GM04504 (cell line): ENCODE data around the gene SCFD2.
"Not testable (repeated sequence)": the region's sequence is repeated elsewhere in the genome, so short reads cannot be mapped to it uniquely, and the experiment has no call there.

Experiments used
- DNase-seq: peaks from one replicate; pipeline ENCODE4 v3.0.0-alpha.2; 2012; ENCODE audit warnings: low read depth

The SCFD2 gene

GRCh38 chr4:53139256-53139655 is 226.6 kb downstream of the SCFD2 start:
- DNase-seq = not testable (repeated sequence)

DNA sequence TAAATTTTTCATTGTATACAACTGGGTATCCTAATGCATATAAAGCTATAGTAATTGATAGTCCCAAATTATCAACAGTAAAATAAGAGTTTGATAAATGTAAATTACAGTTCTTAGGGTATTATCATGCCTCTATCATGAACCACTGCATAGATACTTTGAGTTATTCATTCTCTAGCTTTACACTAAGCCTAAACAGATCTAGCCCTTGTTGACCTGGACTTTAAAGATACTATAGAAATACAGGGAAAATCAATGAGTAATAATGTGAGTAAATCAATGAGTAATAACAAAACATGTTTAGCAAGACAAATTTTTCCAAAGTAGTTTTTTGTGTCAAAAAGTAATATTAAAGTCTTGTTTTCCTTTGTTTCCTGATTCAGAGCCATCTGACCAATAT is 228.4 kb downstream of the SCFD2 start:
- no peak for DNase-seq

DNA sequence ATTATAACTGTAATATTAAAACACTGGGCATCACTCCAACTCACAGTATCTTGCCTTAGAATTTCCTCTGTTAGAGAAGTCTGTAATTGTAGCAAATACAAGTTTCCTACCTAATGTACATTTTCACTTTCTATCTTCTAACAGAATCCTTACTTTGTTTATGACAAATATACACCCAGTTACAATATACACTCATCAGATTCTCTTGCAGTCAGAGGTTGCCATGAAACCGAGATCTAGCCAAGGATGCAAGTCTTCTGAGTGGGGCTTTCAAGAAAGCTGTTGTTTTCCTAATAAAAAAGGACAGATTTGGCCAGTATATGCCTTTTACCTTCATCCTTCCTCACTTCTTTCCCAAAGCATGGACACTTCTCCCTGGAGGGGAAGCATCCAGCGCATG is 228.9 kb downstream of the SCFD2 start:
- DNase-seq = no peak

GRCh38 chr4:53132132-53132891 is 233.5 kb downstream of the SCFD2 start:
- DNase-seq = no peak

- no peak for DNase-seq
These were observed 234.3 kb downstream of the SCFD2 start for GRCh38 chr4:53131562-53131925.

DNA sequence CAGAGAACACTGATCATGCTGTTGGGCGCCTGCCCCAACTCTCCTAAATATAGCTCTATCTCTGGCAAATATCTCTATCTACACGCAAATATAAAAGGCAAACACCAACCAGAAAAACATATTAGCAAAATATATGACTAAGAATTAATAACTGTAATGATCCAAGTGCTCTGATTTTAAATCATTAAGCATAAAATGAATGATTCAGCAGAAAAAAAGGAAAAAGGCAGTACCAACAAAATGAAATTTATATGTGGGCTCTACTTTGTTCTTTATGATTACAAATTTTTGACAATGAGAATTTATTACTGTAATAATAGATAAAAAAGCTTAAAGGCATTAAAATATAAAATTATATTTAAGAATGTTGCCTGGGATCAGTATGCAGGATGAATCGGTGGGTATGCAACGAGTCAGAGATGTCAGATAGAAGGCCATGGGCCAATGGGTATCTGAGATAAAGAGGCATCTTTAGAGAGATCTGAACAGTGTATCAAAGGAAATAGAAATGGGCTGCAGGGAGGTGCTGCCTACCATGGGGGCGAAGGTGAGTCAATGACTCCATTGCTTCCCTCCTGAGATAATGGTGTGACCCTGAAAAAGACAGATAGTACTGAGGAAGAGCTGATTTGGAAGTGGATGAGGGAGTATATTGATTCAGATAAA is 234.8 kb downstream of the SCFD2 start:
- DNase-seq = no peak

GRCh38 chr4:53128706-53129357 is 237.0 kb downstream of the SCFD2 start:
- peak; percentile 25 for DNase-seq

GRCh38 chr4:53128231-53128630 is 237.6 kb downstream of the SCFD2 start:
- DNase-seq = no peak

- no peak for DNase-seq
These were observed 238.5 kb downstream of the SCFD2 start for GRCh38 chr4:53127365-53127764.

DNA sequence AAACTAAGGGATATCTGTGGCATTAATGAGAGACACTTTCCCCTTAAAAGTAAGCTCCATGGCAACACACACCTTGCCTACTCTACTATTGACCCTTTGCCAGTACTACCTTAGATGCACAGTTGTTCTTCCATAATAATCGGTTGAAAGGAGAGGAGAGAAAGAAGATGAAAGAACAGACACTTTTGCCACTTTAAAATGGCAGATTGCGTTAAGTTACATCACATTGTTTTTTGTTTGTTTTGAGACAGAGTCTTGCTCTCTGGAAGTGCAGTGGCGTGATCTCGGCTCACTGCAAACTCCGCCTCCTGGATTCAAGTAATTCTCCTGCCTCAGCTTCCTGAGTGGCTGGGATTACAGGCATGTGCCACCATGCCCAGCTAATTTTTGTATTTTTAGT is 239.8 kb downstream of the SCFD2 start:
- no peak for DNase-seq

- no peak for DNase-seq
These were observed 242.0 kb downstream of the SCFD2 start for GRCh38 chr4:53123819-53124218.

- no peak for DNase-seq
These were observed 242.7 kb downstream of the SCFD2 start for GRCh38 chr4:53123171-53123570.

DNA sequence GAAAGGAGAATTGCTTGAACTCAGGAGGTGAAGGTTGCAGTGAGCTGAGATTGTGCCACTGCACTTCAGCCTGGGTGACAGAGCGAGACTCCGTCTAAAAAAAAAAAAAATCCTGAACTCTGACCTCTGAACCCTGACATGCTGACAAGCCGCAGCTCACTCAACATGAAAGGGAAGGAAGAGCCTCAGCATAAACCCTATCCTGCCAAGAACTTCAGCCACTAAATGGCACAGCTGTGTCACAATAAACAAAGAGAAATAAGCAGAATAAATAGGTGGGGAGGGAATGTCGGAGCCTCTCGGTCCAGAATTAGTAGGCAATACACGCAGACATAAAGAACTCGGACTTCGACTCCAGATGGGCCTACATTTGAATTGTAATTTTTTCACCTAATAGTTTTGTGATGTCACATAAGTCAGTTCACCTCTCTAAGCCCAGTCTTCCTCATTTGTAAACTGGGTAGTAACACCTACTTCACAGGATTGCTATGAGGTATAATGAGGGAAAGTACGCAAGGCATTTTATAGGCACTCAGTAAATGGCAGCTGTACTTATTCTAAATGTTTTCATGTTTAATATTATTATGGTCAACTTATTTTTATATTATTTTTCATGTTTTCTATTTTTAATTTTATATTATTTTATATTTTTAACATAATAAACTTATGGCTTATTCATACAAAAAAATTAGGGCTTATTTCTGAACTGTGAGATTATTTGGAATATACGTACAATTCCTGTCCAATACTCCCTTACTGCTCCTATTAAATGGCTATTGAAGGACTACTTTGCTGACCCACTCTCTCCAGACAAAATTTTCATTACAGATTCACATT is 243.4 kb downstream of the SCFD2 start:
- no peak for DNase-seq

- DNase-seq = no peak
These were observed 244.5 kb downstream of the SCFD2 start for GRCh38 chr4:53121264-53121865.

DNA sequence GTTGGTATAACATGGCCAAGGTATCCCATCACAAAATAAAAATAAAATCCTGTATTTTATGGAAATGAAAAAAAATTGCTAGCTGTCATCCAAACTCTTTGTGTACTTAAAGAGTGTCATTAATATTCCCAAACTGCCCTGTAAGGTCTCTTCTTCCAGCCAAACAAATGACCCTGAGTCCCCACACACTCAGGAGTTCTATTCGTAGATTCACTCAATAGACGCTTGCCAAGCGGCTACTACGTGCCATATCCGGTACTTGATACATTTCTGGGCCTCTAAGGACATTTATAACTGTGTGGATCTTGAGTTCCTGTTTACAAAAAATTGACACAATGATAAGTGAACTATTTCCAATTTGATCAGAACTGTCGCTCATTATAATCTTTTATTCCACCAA is 245.1 kb downstream of the SCFD2 start:
- DNase-seq = no peak

DNA sequence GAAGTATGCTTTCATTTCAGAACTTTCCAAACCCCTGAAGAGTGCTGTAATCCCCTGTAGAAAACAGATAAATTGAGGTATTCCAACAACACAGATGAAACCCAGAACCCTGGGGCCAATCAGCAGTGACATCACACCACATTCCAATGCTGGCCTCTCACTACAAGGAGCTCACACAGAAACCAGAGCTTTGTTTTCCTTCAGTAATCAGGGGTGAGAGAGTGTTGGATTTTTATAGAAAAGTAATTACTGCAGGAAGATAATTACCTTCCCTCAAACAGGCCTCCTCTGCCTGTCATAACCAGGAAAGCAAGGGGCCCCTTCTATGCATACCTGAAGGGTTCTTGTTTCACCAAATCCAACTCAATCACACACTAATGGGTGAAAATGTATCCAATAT is 246.2 kb downstream of the SCFD2 start:
- DNase-seq = no peak

DNA sequence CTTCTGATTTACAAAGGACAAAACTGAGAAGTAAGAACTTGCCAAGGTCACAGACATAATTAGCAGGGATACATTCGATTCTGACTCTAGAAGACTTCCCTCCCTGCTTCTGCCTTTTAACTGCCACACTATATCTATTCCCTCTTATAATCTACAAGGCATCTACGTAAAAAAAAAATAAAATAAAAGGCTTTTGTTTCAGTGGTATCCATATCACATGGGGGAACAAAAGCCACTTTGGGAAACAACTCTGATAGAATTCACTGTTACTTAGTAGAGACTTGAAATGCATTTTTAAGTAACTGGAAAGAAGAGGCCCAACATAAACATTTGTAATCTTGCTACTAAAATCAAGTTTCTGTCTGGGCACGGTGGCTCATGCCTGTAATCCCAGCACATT is 247.2 kb downstream of the SCFD2 start:
- DNase-seq = no peak

GRCh38 chr4:53116954-53117353 is 248.9 kb downstream of the SCFD2 start:
- DNase-seq = no peak

- no peak for DNase-seq
These were observed 252.2 kb downstream of the SCFD2 start for GRCh38 chr4:53113431-53114225.

- DNase-seq = no peak
These were observed 260.5 kb downstream of the SCFD2 start for GRCh38 chr4:53105313-53105712.

DNA sequence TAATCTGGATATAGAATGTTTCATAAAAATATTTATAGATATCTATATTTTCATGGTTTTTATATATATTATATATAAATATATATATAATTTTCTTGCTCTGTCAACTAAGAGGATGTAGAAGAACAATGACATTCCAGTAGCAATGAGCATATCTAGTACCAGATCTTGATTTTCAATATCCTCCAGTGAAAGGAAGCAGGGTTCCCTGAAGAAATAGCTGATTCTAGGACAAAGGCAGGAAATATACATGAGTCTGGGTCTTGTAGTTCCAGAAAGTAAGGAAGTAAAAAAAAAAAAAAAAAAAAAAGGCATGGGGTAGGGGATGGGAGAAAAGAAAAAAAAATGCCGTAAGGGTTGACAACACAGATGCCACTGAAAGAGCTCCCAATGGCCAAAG is 262.4 kb downstream of the SCFD2 start:
- no peak for DNase-seq
